ENCODE measurements around the gene RLN3. TPM values are rescaled to one million over a fixed set of nuclear protein-coding genes. Genes with fewer than 3 reads are reported as not detected.

Gene RLN3
- total and polyA plus RNA-seq, 4 donors: not detected

DNA sequence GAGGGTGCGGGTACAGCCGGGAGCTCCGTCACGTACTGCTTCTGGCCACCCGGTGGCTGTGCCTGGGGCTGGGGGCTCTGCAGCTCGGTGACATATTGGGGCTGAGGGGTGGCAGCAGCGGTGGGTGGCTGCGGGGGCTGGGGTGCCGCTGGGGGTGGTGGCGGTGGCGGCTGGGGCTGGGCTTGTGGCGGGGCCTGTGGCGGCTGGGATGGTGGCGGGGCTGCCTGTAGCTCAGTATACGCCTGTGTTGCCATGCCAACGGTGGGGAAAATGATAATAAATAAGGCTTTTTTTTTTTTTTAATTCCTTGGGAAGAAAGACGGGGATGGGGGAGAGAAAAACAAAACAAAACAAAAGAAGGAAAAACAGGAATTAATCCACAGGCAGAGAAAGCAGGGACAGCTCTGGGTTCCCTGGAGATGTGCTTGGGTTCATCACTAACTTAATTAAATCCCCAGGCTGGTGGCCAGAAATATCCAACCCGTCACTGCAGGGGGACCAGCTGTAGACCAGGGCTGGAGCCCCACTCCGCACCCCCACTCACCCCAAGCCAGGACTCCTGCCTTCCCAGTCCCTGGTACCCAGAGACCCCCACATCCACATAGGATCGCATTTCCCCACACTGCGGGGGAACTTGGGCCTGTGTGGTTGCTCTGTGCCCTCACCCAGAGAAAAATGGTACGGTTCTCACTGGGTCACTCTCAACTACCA, 34.2 kb upstream of the RLN3 start:
- H3K36me3 ChIP-seq (ENCODE audit: control insufficient read depth in 4 of 4, insufficient read depth in 3 of 4, low read depth in 1 of 4, low read length in 3 of 4): peaks cover 0 to 24% (median 7%) of the 10 kb centered on the region in 4 donors
- H3K9me3 ChIP-seq (ENCODE audit: control insufficient read depth in 4 of 4, low read length in 3 of 4): no peaks in the 10 kb centered on the region
- no peak overlapping the region for H3K9ac ChIP-seq (ENCODE audit: low read depth in 1 of 2, low read length in 2 of 2)
- no peak overlapping the region for H3K27ac ChIP-seq (ENCODE audit: low read depth in 1 of 2, low read length in 2 of 2)
- WGBS: 95% methylated on average over 22 of the region's 22 CpGs
- H3K4me3 ChIP-seq (ENCODE audit: low read depth in 1 of 3, low read length in 3 of 3): no peak overlapping the region
- no peak for TF ChIP-seq NR2F2 (IDR thresholded peaks at IDR 0.05)
- TF ChIP-seq HNF4G (IDR thresholded peaks at IDR 0.05): no peak
- no peak for TF ChIP-seq TAF1 (conservative IDR thresholded peaks at IDR 0.05)
- TF ChIP-seq HNF4A (conservative IDR thresholded peaks at IDR 0.05): no peak
- TF ChIP-seq, protein P1, sequence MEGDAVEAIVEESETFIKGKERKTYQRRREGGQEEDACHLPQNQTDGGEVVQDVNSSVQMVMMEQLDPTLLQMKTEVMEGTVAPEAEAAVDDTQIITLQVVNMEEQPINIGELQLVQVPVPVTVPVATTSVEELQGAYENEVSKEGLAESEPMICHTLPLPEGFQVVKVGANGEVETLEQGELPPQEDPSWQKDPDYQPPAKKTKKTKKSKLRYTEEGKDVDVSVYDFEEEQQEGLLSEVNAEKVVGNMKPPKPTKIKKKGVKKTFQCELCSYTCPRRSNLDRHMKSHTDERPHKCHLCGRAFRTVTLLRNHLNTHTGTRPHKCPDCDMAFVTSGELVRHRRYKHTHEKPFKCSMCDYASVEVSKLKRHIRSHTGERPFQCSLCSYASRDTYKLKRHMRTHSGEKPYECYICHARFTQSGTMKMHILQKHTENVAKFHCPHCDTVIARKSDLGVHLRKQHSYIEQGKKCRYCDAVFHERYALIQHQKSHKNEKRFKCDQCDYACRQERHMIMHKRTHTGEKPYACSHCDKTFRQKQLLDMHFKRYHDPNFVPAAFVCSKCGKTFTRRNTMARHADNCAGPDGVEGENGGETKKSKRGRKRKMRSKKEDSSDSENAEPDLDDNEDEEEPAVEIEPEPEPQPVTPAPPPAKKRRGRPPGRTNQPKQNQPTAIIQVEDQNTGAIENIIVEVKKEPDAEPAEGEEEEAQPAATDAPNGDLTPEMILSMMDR (IDR thresholded peaks at IDR 0.05; ENCODE audit: low read depth, low read length, missing input control): no peak
- TF ChIP-seq YY1 (IDR thresholded peaks at IDR 0.05): no peak
- TF ChIP-seq, protein P2, sequence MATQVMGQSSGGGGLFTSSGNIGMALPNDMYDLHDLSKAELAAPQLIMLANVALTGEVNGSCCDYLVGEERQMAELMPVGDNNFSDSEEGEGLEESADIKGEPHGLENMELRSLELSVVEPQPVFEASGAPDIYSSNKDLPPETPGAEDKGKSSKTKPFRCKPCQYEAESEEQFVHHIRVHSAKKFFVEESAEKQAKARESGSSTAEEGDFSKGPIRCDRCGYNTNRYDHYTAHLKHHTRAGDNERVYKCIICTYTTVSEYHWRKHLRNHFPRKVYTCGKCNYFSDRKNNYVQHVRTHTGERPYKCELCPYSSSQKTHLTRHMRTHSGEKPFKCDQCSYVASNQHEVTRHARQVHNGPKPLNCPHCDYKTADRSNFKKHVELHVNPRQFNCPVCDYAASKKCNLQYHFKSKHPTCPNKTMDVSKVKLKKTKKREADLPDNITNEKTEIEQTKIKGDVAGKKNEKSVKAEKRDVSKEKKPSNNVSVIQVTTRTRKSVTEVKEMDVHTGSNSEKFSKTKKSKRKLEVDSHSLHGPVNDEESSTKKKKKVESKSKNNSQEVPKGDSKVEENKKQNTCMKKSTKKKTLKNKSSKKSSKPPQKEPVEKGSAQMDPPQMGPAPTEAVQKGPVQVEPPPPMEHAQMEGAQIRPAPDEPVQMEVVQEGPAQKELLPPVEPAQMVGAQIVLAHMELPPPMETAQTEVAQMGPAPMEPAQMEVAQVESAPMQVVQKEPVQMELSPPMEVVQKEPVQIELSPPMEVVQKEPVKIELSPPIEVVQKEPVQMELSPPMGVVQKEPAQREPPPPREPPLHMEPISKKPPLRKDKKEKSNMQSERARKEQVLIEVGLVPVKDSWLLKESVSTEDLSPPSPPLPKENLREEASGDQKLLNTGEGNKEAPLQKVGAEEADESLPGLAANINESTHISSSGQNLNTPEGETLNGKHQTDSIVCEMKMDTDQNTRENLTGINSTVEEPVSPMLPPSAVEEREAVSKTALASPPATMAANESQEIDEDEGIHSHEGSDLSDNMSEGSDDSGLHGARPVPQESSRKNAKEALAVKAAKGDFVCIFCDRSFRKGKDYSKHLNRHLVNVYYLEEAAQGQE (IDR thresholded peaks at IDR 0.05): no peak
- TF ChIP-seq JUND (IDR thresholded peaks at IDR 0.05): no peak
- TF ChIP-seq FOXA2 (IDR thresholded peaks at IDR 0.05): no peak
- TF ChIP-seq, protein P3, sequence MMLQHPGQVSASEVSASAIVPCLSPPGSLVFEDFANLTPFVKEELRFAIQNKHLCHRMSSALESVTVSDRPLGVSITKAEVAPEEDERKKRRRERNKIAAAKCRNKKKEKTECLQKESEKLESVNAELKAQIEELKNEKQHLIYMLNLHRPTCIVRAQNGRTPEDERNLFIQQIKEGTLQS (IDR thresholded peaks at IDR 0.05): no peak
- no peak for TF ChIP-seq GABPA (IDR thresholded peaks at IDR 0.05 in 1 of 2, conservative IDR thresholded peaks at IDR 0.05 in 1 of 2)
- TF ChIP-seq, protein P4, sequence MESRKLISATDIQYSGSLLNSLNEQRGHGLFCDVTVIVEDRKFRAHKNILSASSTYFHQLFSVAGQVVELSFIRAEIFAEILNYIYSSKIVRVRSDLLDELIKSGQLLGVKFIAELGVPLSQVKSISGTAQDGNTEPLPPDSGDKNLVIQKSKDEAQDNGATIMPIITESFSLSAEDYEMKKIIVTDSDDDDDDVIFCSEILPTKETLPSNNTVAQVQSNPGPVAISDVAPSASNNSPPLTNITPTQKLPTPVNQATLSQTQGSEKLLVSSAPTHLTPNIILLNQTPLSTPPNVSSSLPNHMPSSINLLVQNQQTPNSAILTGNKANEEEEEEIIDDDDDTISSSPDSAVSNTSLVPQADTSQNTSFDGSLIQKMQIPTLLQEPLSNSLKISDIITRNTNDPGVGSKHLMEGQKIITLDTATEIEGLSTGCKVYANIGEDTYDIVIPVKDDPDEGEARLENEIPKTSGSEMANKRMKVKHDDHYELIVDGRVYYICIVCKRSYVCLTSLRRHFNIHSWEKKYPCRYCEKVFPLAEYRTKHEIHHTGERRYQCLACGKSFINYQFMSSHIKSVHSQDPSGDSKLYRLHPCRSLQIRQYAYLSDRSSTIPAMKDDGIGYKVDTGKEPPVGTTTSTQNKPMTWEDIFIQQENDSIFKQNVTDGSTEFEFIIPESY (IDR thresholded peaks at IDR 0.05): no peak
- TF ChIP-seq FOXA1 (IDR thresholded peaks at IDR 0.05): no peak
- no peak for TF ChIP-seq RXRA (IDR thresholded peaks at IDR 0.05)
- no peaks in the 10 kb centered on the region for H3K27me3 ChIP-seq (ENCODE audit: control insufficient read depth in 4 of 4, insufficient read depth in 4 of 4, low read length in 3 of 4)
- DNase-seq (ENCODE audit: low spot score): no peak
- H3K4me1 ChIP-seq (ENCODE audit: control insufficient read depth in 4 of 4, insufficient read depth in 4 of 4, low read length in 3 of 4): peaks cover 0 to 6% (median 2%) of the 10 kb centered on the region in 4 donors

Measured in liver (tissue), 9 donors.